Liver (tissue), 9 donors: ENCODE data around the gene FARS2. TPM values are rescaled to one million over a fixed set of nuclear protein-coding genes. Genes with fewer than 3 reads are reported as not detected.

Experiments used
- DNase-seq: peaks from one replicate; pipeline ENCODE4 v3.0.0-alpha.2; 2017; ENCODE audit warnings: low spot score
- H3K27ac ChIP-seq, 2 donors: one replicate each; pipeline ENCODE4 v1.7.0; 2013; ENCODE audit warnings: inconsistent platforms in 2 of 2, low read length in 2 of 2, control low read depth in 1 of 2, low read depth in 1 of 2, mild to moderate bottlenecking in 1 of 2
- H3K27me3 ChIP-seq, 4 donors: one replicate each; pipeline versions ENCODE4 v1.6.1 to v1.7.0; 2013; ENCODE audit warnings: low read length in 3 of 4, inconsistent platforms in 1 of 4, mild to moderate bottlenecking in 1 of 4, moderate library complexity in 1 of 4; ENCODE audit not compliant: control insufficient read depth in 4 of 4, insufficient read depth in 4 of 4
- H3K36me3 ChIP-seq, 4 donors: one replicate each; pipeline versions ENCODE4 v1.6.1 to v1.7.0; 2013; ENCODE audit warnings: low read length in 3 of 4, mild to moderate bottlenecking in 3 of 4, low read depth in 1 of 4, moderate library complexity in 1 of 4; ENCODE audit not compliant: control insufficient read depth in 4 of 4, insufficient read depth in 3 of 4
- H3K4me1 ChIP-seq, 4 donors: one replicate each; pipeline versions ENCODE4 v1.6.1 to v1.7.0; 2013; ENCODE audit warnings: low read length in 3 of 4, mild to moderate bottlenecking in 3 of 4, moderate library complexity in 1 of 4; ENCODE audit not compliant: control insufficient read depth in 4 of 4, insufficient read depth in 4 of 4
- H3K4me3 ChIP-seq, 3 donors: one replicate each; pipeline versions ENCODE4 v1.6.1 to v1.7.0; 2013; ENCODE audit warnings: low read length in 3 of 3, control low read depth in 1 of 3, low read depth in 1 of 3, mild to moderate bottlenecking in 1 of 3
- H3K9ac ChIP-seq, 2 donors: one replicate each; pipeline ENCODE4 v1.7.0; 2013; ENCODE audit warnings: low read length in 2 of 2, mild to moderate bottlenecking in 2 of 2, moderate library complexity in 2 of 2, control low read depth in 1 of 2, low read depth in 1 of 2
- H3K9me3 ChIP-seq, 4 donors: one replicate each; pipeline versions ENCODE4 v1.6.1 to v1.7.0; 2013; ENCODE audit warnings: low read length in 3 of 4; ENCODE audit not compliant: control insufficient read depth in 4 of 4
- EGR1 ChIP-seq, 2 donors: IDR thresholded peaks; 2 replicates each; pipeline ENCODE4 v1.6.1; 2016 to 2018; ENCODE audit warnings: antibody characterized with exemption in 2 of 2, low read depth in 2 of 2
- FOXA1 ChIP-seq: IDR thresholded peaks from 2 replicates; pipeline ENCODE4 v1.6.1; 2016; ENCODE audit warnings: antibody characterized with exemption
- FOXA2 ChIP-seq: IDR thresholded peaks from 2 replicates; pipeline ENCODE4 v1.6.1; 2016; ENCODE audit warnings: antibody characterized with exemption
- HNF4A ChIP-seq, 2 donors: conservative IDR thresholded peaks; 2 replicates each; pipeline ENCODE4 v1.6.1; 2016; ENCODE audit warnings: antibody characterized with exemption in 2 of 2, mild to moderate bottlenecking in 2 of 2
- MAX ChIP-seq: IDR thresholded peaks from 2 replicates; pipeline ENCODE4 v1.6.1; 2016; ENCODE audit warnings: antibody characterized with exemption
- RAD21 ChIP-seq, 2 donors: IDR thresholded peaks; 2 replicates each; pipeline ENCODE4 v1.6.1; 2016; ENCODE audit warnings: antibody characterized with exemption in 2 of 2, mild to moderate bottlenecking in 2 of 2
- RXRA ChIP-seq, 2 donors: IDR thresholded peaks; 2 replicates each; pipeline ENCODE4 v1.6.1; 2017 to 2018; ENCODE audit warnings: antibody characterized with exemption in 2 of 2, mild to moderate bottlenecking in 1 of 2
- SP1 ChIP-seq: IDR thresholded peaks from 2 replicates; pipeline ENCODE4 v1.6.1; 2018; ENCODE audit warnings: antibody characterized with exemption, mild to moderate bottlenecking
- TAF1 ChIP-seq: conservative IDR thresholded peaks from 2 replicates; pipeline ENCODE4 v1.6.1; 2016; ENCODE audit warnings: antibody characterized with exemption, mild to moderate bottlenecking
- YY1 ChIP-seq: IDR thresholded peaks from 2 replicates; pipeline ENCODE4 v1.6.1; 2016; ENCODE audit warnings: antibody characterized with exemption, mild to moderate bottlenecking
- ZBTB33 ChIP-seq: IDR thresholded peaks from 2 replicates; pipeline ENCODE4 v1.6.1; 2016; ENCODE audit warnings: antibody characterized with exemption
- WGBS: extraction: QIAGEN DNeasy Blood & Tissue Kit; methylation state at CpG from one replicate; pipeline ENCODE4 v1.1.7; 2013; 5-methylcytosine and 5-hydroxymethylcytosine counted together
- polyA plus RNA-seq, 2 donors: library from polyadenylated mRNA; stranded (reverse) in 1 of 2; unstranded in 1 of 2; fragments of 200-250 nt in 1 of 2; fragments of >200 nt in 1 of 2; fragmentation: Nextera tagmentation in 1 of 2; extraction: Ambion mirVana in 1 of 2; gene quantifications; one replicate each; pipeline versions ENCODE4 v1.2.1 to v1.2.3, GENCODE V29; 2013 to 2015
- total RNA-seq, 2 donors: library from RNA; depleted of rRNA; stranded (reverse); fragments of >200 nt; gene quantifications; one replicate each; pipeline ENCODE4 v1.2.3, GENCODE V29; 2014
- TF ChIP-seq, protein P1 (sequence below): fragments of 150-350 bp; IDR thresholded peaks from 2 replicates; pipeline ENCODE4 v1.5.1; 2017; ENCODE audit warnings: improper control_type of control experiment, low read depth, low read length; ENCODE audit not compliant: missing input control
- TF ChIP-seq, protein P2 (sequence below): IDR thresholded peaks from 2 replicates; pipeline ENCODE4 v1.6.1; 2016; ENCODE audit warnings: antibody characterized with exemption, mild to moderate bottlenecking
- donor health status: healthy.
- donor health status: healthy.
- donor health status: healthy.
- donor health status: healthy.
- donor health status: healthy.

FARS2 gene
- total and polyA plus RNA-seq, 4 donors, result 7.8 to 25.9 (median 11.2) TPM

DNA sequence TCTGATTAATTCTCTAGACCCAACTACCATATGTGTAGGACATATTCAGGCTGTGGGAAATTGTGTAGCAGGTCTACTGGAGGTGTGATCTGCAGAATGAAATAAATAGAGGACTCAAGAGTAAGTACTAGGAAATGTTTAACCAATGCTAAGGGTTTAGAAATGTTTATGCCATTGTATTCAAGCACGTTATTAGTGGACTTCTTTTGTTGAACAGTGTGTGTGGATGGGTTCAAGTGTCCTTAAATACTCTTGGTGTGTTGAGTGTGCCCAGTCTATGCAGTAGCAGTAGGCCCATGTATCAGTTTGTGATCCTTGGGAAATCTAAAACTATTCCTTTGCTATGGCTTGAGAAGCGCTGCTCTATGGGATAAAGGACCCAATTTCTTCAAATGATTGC is 112.1 kb downstream of the FARS2 start:
- no peak for DNase-seq
- WGBS, result 97% methylated on average over 2 of the region's 2 CpGs

DNA sequence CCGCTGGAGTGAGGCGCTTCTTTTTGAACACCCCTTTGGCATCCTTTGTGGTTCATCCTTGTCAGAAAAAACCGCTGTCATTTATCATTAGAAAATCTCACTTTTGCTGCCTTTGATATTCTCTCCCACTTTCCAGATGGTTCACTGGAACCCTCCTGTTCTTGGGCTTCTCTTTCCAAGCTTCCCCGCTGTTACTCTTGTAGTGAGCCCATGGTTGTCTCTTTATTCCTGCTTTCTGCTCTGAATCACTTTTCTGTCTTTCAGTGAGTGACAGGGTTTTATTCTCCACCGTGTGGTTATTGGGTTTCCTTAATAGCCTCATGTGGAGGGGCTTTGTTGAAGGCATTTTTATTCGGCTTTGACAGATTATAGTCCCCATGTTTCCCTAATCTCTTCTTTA is 117.0 kb downstream of the FARS2 start:
- 85% methylated on average over 6 of the region's 6 CpGs for WGBS
- H3K27ac ChIP-seq, result no peak overlapping the region

More for the DNA sequence above, 112.1 kb downstream of the FARS2 start:
- Histone ChIP-seq H3K9ac (no peak overlapping the region), H3K27me3 (no peaks in the 10 kb centered on the region), H3K27ac (no peak overlapping the region), H3K4me3 (no peak overlapping the region), H3K4me1 (no peaks in the 10 kb centered on the region), H3K36me3 (peaks cover 0 to 5% (median 0%) of the 10 kb centered on the region in 4 donors), H3K9me3 (no peaks in the 10 kb centered on the region)
- TF ChIP-seq EGR1 (IDR thresholded peaks at IDR 0.05; ENCODE audit: low read depth in 2 of 2), result no peak
- TF ChIP-seq MAX, result no peak
- TF ChIP-seq ZBTB33, result no peak
- TF ChIP-seq YY1, result no peak
- TF ChIP-seq TAF1, result no peak
- no peak for TF ChIP-seq FOXA1

More for the DNA sequence above, 117.0 kb downstream of the FARS2 start:
- H3K4me1 ChIP-seq, result no peaks in the 10 kb centered on the region
- no peaks in the 10 kb centered on the region for H3K27me3 ChIP-seq
- no peaks in the 10 kb centered on the region for H3K36me3 ChIP-seq
- H3K4me3 ChIP-seq, result no peak overlapping the region
- no peak for DNase-seq
- no peak for TF ChIP-seq RXRA (IDR thresholded peaks at IDR 0.05)
- no peak for TF ChIP-seq HNF4A (conservative IDR thresholded peaks at IDR 0.05)
- TF ChIP-seq SP1, result no peak
- TF ChIP-seq, protein P1, sequence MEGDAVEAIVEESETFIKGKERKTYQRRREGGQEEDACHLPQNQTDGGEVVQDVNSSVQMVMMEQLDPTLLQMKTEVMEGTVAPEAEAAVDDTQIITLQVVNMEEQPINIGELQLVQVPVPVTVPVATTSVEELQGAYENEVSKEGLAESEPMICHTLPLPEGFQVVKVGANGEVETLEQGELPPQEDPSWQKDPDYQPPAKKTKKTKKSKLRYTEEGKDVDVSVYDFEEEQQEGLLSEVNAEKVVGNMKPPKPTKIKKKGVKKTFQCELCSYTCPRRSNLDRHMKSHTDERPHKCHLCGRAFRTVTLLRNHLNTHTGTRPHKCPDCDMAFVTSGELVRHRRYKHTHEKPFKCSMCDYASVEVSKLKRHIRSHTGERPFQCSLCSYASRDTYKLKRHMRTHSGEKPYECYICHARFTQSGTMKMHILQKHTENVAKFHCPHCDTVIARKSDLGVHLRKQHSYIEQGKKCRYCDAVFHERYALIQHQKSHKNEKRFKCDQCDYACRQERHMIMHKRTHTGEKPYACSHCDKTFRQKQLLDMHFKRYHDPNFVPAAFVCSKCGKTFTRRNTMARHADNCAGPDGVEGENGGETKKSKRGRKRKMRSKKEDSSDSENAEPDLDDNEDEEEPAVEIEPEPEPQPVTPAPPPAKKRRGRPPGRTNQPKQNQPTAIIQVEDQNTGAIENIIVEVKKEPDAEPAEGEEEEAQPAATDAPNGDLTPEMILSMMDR, result no peak
- TF ChIP-seq, protein P2, sequence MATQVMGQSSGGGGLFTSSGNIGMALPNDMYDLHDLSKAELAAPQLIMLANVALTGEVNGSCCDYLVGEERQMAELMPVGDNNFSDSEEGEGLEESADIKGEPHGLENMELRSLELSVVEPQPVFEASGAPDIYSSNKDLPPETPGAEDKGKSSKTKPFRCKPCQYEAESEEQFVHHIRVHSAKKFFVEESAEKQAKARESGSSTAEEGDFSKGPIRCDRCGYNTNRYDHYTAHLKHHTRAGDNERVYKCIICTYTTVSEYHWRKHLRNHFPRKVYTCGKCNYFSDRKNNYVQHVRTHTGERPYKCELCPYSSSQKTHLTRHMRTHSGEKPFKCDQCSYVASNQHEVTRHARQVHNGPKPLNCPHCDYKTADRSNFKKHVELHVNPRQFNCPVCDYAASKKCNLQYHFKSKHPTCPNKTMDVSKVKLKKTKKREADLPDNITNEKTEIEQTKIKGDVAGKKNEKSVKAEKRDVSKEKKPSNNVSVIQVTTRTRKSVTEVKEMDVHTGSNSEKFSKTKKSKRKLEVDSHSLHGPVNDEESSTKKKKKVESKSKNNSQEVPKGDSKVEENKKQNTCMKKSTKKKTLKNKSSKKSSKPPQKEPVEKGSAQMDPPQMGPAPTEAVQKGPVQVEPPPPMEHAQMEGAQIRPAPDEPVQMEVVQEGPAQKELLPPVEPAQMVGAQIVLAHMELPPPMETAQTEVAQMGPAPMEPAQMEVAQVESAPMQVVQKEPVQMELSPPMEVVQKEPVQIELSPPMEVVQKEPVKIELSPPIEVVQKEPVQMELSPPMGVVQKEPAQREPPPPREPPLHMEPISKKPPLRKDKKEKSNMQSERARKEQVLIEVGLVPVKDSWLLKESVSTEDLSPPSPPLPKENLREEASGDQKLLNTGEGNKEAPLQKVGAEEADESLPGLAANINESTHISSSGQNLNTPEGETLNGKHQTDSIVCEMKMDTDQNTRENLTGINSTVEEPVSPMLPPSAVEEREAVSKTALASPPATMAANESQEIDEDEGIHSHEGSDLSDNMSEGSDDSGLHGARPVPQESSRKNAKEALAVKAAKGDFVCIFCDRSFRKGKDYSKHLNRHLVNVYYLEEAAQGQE, result no peak
- no peak for TF ChIP-seq FOXA2
- TF ChIP-seq RAD21 (IDR thresholded peaks at IDR 0.05), result no peak
- no peak for TF ChIP-seq ZBTB33
- no peaks in the 10 kb centered on the region for H3K9me3 ChIP-seq
- no peak overlapping the region for H3K9ac ChIP-seq
